ENCODE data around the gene OR5K2. TPM values are rescaled to one million over a fixed set of nuclear protein-coding genes. Genes with fewer than 3 reads are reported as not detected.

OR5K2 gene
- total RNA-seq, 6 donors from 2014 or later = not detected

GRCh38 chr3:98536456-98537017, 39.1 kb downstream of the OR5K2 start:
- Histone ChIP-seq H3K9me3 (no peaks in the 10 kb centered on the region), H3K4me3 (no peak overlapping the region), H3K36me3 (no peaks in the 10 kb centered on the region), H3K4me1 (no peaks in the 10 kb centered on the region), H3K27me3 (no peaks in the 10 kb centered on the region), H3K27ac (no peak overlapping the region)
- no peak for ATAC-seq (ENCODE audit: low FRiP score in 2 of 2)
- no peak for DNase-seq
- TF ChIP-seq CTCF (IDR thresholded peaks at IDR 0.05) (no peak), POLR2A (IDR thresholded peaks at IDR 0.05) (no peak), EP300 (IDR thresholded peaks at IDR 0.05) (no peak), POLR2AphosphoS5 (IDR thresholded peaks at IDR 0.05) (no peak)
- WGBS, 2 donors = 86 to 87% methylated on average over 6 of the region's 6 CpGs

GRCh38 chr3:98540346-98540745, 42.9 kb downstream of the OR5K2 start:
- DNase-seq = no peak
- WGBS, 2 donors = 79 to 82% methylated on average over 3 of the region's 3 CpGs
- TF ChIP-seq POLR2AphosphoS5 (IDR thresholded peaks at IDR 0.05) (no peak), CTCF (IDR thresholded peaks at IDR 0.05) (no peak), POLR2A (IDR thresholded peaks at IDR 0.05) (no peak), EP300 (IDR thresholded peaks at IDR 0.05) (no peak)

GRCh38 chr3:98541695-98542094, 44.2 kb downstream of the OR5K2 start:
- TF ChIP-seq POLR2A (IDR thresholded peaks at IDR 0.05) (no peak), CTCF (IDR thresholded peaks at IDR 0.05) (no peak), POLR2AphosphoS5 (IDR thresholded peaks at IDR 0.05) (no peak), EP300 (IDR thresholded peaks at IDR 0.05) (no peak)
- no peak overlapping the region for H3K4me3 ChIP-seq
- no peaks in the 10 kb centered on the region for H3K36me3 ChIP-seq
- H3K4me1 ChIP-seq = no peaks in the 10 kb centered on the region
- H3K27me3 ChIP-seq = no peaks in the 10 kb centered on the region
- H3K27ac ChIP-seq = no peak overlapping the region
- H3K9me3 ChIP-seq = no peaks in the 10 kb centered on the region
- WGBS, 2 donors = 93 to 95% methylated on average over 1 of the region's 1 CpG
- no peak for DNase-seq
- no peak for ATAC-seq (ENCODE audit: low FRiP score in 2 of 2)

More at GRCh38 chr3:98540346-98540745, 42.9 kb downstream of the OR5K2 start:
- H3K27me3 ChIP-seq = no peaks in the 10 kb centered on the region
- H3K4me3 ChIP-seq = no peak overlapping the region
- H3K9me3 ChIP-seq = no peaks in the 10 kb centered on the region
- no peak overlapping the region for H3K27ac ChIP-seq
- no peak for ATAC-seq (ENCODE audit: low FRiP score in 2 of 2)
- no peaks in the 10 kb centered on the region for H3K36me3 ChIP-seq
- H3K4me1 ChIP-seq = no peaks in the 10 kb centered on the region

GRCh38 chr3:98542623-98543022, 45.1 kb downstream of the OR5K2 start:
- no peak for TF ChIP-seq CTCF (IDR thresholded peaks at IDR 0.05)
- TF ChIP-seq POLR2A (IDR thresholded peaks at IDR 0.05) = no peak
- TF ChIP-seq EP300 (IDR thresholded peaks at IDR 0.05) = no peak
- no peak for TF ChIP-seq POLR2AphosphoS5 (IDR thresholded peaks at IDR 0.05)
- no peak for DNase-seq
- Histone ChIP-seq H3K4me1 (no peaks in the 10 kb centered on the region), H3K27me3 (no peaks in the 10 kb centered on the region), H3K4me3 (no peak overlapping the region), H3K27ac (no peak overlapping the region), H3K36me3 (no peaks in the 10 kb centered on the region), H3K9me3 (no peaks in the 10 kb centered on the region)
- 85% methylated on average over 1 of the region's 1 CpG; no CpG with 5 or more reads in 1 of the 2 donors for WGBS, 2 donors
- ATAC-seq (ENCODE audit: low FRiP score in 2 of 2) = no peak

- Histone ChIP-seq H3K4me1 (no peaks in the 10 kb centered on the region), H3K27me3 (no peaks in the 10 kb centered on the region), H3K27ac (no peak overlapping the region), H3K9me3 (no peaks in the 10 kb centered on the region), H3K36me3 (no peaks in the 10 kb centered on the region), H3K4me3 (no peak overlapping the region)
- no peak for DNase-seq
- no peak for ATAC-seq (ENCODE audit: low FRiP score in 2 of 2)
- no peak for TF ChIP-seq POLR2AphosphoS5 (IDR thresholded peaks at IDR 0.05)
- TF ChIP-seq EP300 (IDR thresholded peaks at IDR 0.05) = no peak
- no peak for TF ChIP-seq POLR2A (IDR thresholded peaks at IDR 0.05)
- no peak for TF ChIP-seq CTCF (IDR thresholded peaks at IDR 0.05)
- WGBS, 2 donors = 75 to 78% methylated on average over 5 of the region's 5 CpGs
Measured at GRCh38 chr3:98545940-98546339, 48.5 kb downstream of the OR5K2 start.
